HepG2 (cell line): Measurements from ENCODE around the gene CLDN24.

Source experiments
- CTCF ChIP-seq: sonication (generic); formaldehyde crosslinking; IDR thresholded peaks from 2 replicates; pipeline ENCODE4 v1.5.0; 2020; ENCODE audit warnings: mild to moderate bottlenecking, missing genetic modification reagents, moderate library complexity
- HHEX ChIP-seq: IDR thresholded peaks from 2 replicates; pipeline ENCODE4 v1.6.1; 2016; ENCODE audit warnings: control low read depth
- NPAS2 ChIP-seq: sonication (generic); formaldehyde crosslinking; IDR thresholded peaks from 2 replicates; pipeline ENCODE4 v1.8.0; 2022; ENCODE audit warnings: mild to moderate bottlenecking, missing genetic modification reagents, borderline replicate concordance
- NR3C1 ChIP-seq: sonication (generic); formaldehyde crosslinking; IDR thresholded peaks from 2 replicates; pipeline ENCODE4 v1.4.0; 2020; ENCODE audit warnings: missing genetic modification reagents
- TAF1 ChIP-seq: sonication (generic); formaldehyde crosslinking; IDR thresholded peaks from 2 replicates; pipeline ENCODE4 v1.4.0; 2020; ENCODE audit warnings: missing genetic modification reagents
- TF ChIP-seq, protein P1 (sequence below): sonication (generic); formaldehyde crosslinking; IDR thresholded peaks from 2 replicates; pipeline ENCODE4 v1.5.0; 2020; ENCODE audit warnings: missing genetic modification reagents

DNA sequence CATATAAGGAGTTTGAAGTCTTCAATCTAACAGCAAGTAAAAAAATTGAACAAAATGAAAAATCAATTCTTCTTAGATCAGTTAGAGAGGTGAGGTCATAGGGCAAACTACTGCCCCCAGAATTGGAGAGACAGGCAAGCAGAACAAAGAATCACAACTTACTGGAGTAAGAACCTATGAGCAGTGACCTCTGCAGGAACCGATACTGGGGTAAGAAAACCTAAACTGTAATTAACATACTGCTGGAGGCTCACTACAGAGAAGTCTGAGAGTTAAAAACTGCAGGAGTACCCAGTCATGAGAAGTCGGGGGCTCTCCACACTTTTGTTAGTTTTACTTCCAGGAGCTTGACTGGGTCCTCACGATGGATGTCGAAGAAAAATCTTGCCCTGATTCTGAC lies 18.2 kb downstream of the CLDN24 start:
- TF ChIP-seq, protein P1, sequence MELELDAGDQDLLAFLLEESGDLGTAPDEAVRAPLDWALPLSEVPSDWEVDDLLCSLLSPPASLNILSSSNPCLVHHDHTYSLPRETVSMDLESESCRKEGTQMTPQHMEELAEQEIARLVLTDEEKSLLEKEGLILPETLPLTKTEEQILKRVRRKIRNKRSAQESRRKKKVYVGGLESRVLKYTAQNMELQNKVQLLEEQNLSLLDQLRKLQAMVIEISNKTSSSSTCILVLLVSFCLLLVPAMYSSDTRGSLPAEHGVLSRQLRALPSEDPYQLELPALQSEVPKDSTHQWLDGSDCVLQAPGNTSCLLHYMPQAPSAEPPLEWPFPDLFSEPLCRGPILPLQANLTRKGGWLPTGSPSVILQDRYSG (CRISPR knock-in tag) = no peak
- no peak for TF ChIP-seq TAF1 (CRISPR knock-in tag)
- no peak for TF ChIP-seq NR3C1 (CRISPR knock-in tag)
- TF ChIP-seq CTCF (CRISPR knock-in tag) = no peak
- TF ChIP-seq HHEX = no peak
- no peak for TF ChIP-seq NPAS2 (CRISPR knock-in tag)
